CD1c-positive myeloid dendritic cell (primary cell): ENCODE measurements around the gene MYG1.

Experiments used
- DNase-seq: peaks from one replicate; pipeline ENCODE4 v3.0.0-alpha.2; 2016; ENCODE audit errors: extremely low spot score

The MYG1 gene, protein sequence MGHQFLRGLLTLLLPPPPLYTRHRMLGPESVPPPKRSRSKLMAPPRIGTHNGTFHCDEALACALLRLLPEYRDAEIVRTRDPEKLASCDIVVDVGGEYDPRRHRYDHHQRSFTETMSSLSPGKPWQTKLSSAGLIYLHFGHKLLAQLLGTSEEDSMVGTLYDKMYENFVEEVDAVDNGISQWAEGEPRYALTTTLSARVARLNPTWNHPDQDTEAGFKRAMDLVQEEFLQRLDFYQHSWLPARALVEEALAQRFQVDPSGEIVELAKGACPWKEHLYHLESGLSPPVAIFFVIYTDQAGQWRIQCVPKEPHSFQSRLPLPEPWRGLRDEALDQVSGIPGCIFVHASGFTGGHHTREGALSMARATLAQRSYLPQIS

DNA sequence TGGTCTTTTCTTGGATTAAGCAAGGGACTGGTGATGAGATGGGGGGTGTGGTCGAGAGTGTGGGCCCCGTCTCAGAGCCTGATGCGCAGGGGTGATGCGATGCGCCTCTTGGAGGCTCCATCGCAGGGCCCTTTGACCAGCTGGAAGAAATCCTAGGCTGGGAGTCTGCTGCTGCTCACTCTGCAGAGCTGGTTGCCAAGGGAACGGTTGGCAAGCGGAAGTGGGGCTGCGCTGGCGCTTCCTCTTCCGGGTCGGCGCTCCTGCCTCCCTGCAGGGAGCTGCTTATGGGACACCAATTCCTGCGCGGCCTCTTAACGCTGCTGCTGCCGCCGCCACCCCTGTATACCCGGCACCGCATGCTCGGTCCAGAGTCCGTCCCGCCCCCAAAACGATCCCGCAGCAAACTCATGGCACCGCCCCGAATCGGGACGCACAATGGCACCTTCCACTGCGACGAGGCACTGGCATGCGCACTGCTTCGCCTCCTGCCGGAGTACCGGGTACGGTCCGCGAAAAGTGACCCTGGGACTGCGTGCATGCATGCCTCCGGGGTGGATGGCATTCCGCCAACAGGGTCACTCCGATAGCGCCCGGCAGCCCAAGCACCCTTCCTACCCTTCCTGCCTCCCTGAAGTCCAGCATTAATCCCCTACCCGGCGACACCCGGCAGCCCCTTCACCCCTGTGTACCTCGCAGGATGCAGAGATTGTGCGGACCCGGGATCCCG is at the start of gene MYG1:
MYG1 (plus strand) TSS at position 242 of the 727 bp plus-strand sequence; CDS start at position 285, 43 bp downstream.
- peak; percentile 92 for DNase-seq

DNA sequence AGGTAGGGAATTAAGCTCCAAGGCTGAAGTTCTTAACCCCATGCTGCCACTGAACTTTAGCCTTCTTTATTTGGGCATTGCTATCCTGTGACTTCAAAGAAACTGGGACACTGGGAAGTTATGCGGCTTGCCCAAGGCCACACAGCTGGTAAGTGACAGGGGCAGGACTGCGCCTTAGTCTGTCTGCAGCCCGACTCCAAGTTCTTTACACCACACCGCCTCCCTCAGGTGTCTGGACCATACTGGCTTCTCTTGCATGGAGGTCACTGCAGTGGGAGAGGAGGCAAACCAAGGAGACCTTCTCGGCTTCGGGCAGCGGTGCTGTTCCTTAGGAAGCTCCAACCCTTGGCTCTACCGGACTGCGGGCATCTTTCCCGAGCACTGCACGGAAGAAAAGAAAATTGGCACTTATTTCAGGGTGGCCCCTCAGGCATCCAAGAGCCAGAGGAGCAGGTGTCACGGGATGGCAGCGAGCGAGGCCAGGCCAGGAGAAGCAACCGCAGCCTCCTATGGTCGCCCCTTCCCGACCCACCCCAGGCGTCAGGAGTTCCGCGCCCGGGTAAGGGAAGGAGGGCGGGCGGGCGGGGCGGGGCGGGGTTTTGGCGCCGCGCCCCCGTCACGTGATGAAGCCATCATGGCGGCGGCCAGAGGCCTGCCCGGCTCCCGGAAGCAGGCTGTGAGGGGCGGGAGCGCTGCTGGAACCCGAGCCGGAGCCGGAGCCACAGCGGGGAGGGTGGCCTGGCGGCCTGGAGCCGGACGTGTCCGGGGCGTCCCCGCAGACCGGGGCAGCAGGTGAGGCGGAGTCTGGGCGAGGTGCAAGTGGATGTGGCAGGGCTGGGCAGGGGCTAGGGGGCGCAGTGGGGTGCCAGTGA is 47.8 kb upstream of the MYG1 start:
- DNase-seq = peak; percentile 85

GRCh38 chr12:53252349-53252916 is 47.1 kb upstream of the MYG1 start:
- peak; percentile 28 for DNase-seq

- no peak for DNase-seq
Observed at GRCh38 chr12:53253298-53253697, 46.2 kb upstream of the MYG1 start.

- no peak for DNase-seq
Observed at GRCh38 chr12:53254816-53255545, 44.5 kb upstream of the MYG1 start.

GRCh38 chr12:53255996-53256395 is 43.5 kb upstream of the MYG1 start:
- DNase-seq = peak; percentile 66

DNA sequence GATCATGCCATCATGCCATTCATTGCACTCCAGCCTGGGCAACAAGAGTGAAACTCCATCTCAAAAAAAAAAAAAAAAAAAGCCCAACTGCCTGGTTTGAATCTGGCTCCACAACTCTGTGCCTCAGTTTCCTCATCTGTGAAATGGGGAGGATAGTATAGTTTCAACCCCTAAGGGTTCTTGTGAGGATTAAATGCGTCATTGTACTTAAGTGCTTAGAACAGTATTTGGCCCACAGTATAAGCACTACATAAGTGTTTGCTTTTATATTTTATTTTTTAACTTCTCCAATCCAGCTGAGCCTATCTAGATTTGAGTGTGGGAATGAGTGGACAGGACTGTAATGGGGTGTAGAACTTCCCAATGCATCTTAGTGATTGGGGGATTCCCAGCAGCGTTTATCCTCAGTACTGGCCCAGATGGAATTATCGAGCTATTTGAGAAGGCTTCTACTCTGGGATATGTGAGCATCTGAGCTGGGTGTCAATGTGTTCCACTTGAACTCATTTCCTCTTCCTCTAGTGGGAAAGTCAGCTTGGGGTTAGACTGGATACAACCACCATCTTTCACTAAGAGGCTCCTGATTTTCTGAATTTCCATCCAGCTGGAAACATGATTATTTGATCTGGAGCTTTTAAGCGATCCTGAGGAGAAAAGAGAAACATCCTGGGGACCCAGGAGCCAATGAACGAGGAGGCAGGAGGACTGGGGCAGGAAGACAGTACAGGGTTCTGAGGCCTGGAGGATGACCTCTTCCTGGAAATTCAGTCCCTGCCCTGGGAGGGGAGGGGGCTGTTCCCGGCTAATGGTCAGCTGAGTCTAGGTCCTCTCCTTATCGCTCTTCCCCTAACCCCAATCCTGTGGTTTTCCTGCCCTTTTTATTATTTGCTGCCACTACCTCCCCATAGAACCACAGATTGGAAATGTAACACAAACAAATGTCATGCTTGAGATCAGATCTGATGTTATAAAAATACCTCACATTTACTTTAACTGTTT is 40.7 kb upstream of the MYG1 start:
- DNase-seq = no peak

GRCh38 chr12:53259891-53260290 is 39.6 kb upstream of the MYG1 start:
- DNase-seq = no peak

GRCh38 chr12:53265783-53266182 is 33.7 kb upstream of the MYG1 start:
- no peak for DNase-seq

DNA sequence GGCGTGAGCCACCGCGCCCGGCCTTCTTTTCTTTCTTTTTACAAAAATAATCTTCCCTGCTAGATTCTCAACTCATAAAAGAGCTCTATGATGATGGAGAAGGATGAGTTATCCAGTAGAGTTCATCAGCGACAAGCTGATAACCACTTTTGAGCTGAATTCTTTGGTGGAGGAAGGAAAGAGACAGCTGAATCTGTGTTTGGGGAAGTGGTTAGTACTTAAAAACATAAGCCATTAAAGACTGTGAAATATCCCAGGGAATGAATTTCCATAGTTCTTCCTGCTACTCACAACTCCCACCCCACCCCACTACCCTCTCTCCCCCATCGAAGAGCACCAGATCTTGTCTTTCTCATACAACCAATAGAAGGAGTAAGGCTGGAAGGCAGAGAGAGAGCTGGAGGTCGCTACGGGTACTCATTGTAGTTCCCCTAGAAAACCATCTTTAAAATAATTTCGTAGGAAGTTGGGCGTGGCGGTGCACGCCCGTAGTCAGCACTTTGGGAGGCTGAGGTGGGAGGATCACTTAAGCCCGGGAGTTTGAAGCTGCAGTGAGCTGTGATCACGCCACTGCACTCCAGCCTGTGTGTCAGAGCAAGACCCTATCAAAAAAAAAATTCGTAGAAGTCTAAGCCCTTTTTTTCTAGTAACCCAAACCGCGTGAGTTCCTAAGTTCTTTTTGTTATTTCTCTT is 32.0 kb upstream of the MYG1 start:
- peak; percentile 83 for DNase-seq

DNA sequence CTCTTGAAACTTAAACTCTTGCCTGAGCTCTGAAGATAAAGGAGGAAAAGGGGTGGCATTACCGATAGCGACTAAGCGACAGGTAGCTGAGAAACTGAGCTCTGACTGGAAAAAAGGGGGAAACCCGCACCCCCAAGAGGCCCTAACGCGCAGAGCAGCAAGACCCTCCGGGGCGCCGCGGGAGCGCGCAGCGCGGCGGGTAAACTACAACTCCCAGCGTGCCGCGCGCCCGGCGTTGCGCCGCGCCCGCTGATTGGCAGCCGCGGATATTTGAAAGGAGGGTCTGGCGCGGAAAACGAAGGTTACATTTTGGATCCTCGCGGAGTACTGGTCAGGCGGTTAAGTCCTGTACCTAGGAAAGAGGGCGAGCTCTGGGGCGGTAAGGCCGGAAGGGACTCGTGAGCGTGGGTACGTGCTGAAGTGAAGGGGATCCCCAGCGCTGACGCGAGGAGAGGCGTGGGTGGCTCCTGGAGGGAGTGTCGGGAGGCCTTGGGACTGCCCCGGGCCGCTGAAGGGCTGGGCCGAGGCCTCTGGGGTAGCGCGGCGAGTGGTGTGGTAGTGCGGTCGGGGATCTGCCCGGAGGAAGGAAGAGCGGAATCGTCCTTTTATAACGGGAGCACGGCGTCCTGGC is 31.4 kb upstream of the MYG1 start, which contains the start of gene ESPL1:
ESPL1 (plus strand) TSS at position 301 of the 631 bp plus-strand sequence. CDS start 468 bp downstream, outside the sequence.
- peak; percentile 93 for DNase-seq

GRCh38 chr12:53268630-53269562 is 30.6 kb upstream of the MYG1 start:
- no peak for DNase-seq

GRCh38 chr12:53274445-53274844 is 25.1 kb upstream of the MYG1 start:
- DNase-seq = no peak

- DNase-seq = no peak
Observed at GRCh38 chr12:53276511-53276910, 23.0 kb upstream of the MYG1 start.

DNA sequence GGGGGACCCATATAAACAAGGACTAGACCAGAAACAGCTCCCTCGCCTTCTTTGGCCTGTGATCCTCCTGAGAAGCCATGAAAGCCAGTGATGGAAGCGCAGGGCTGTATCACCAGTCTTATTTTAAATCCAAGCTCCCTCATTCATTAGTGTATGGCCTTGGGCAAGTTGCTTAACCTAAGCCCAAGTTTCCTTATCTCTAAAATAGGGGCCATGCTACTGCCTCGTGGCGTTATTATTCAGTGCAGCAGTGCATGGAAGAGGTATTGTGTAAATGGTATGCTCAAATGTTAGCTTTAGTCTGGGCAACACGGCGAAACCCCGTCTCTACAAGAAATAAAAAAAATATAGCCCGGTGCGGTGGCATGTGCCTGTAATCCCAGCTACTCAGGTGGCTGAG is 21.5 kb upstream of the MYG1 start:
- no peak for DNase-seq

DNA sequence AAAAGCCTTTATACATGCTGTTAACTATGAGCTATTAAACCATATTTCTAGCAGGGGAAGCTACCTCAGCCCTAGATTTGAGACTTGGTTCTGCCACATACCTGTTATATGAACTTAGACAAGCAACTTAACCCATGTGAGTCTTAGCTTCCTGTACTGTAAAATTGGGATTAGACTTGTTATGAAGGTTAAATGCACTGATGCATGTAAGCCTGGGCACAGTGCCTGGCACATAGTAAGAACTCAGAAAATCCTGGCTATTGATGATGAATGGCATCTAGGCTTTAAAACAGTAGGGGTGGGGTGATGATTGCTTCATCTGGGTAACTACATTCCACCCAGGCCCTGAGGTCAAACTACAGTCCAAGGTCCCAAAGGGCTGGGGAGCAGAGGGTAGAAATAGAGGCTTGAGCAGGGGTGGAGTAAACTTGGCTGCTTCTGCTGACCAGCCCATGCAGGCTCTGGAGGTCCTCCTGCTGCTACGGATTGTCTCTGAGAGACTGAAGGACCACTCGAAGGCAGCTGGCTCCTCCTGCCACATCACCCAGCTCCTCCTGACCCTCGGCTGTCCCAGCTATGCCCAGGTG is 20.1 kb upstream of the MYG1 start:
- no peak for DNase-seq

- no peak for DNase-seq
Observed at GRCh38 chr12:53279888-53280498, 19.5 kb upstream of the MYG1 start.
